Measurements from ENCODE around the gene TBX5.

The TBX5 gene

DNA sequence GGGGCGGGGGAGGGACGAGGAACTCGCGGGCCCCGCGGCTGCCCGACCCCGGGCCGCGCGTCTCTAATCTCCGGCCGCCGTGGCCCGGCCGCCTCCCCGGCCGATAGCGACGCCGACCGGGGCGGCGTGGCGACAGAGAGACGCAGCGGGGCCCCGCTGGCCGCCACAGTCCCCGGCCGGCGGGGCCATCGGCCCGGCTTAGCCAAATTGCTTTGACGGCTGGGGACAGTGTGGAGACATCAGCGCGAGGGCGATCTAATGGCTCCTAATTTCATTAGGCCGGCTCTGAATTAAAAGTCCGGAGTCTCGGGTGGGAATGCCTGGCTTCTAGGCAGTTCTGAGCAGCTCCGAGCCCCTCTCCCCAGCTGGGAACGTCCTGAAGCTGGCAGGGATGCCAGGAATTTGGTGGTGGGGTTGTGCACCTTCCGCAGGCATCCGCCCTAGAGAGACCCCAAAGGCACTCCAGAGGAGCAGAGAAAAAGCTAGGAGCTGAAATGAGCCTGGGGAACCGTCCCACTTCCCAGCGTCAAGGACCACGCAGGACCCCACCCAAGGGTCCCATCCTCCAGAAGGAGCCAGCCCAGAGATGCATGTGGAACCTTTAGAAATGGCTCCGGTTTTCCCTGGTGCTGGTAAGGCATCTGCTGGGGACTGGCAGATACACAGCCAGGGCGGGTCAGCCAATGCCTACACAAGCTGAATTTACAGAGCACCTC is 9.6 kb downstream of the TBX5 start:
- in situ Hi-C loops (cut with MboI; ENCODE audit: low sequenced_read_pairs, unreplicated experiment) = no loop called here
- peak; percentile 8 for DNase-seq (ENCODE audit: low spot score)
- TF ChIP-seq, protein P1, sequence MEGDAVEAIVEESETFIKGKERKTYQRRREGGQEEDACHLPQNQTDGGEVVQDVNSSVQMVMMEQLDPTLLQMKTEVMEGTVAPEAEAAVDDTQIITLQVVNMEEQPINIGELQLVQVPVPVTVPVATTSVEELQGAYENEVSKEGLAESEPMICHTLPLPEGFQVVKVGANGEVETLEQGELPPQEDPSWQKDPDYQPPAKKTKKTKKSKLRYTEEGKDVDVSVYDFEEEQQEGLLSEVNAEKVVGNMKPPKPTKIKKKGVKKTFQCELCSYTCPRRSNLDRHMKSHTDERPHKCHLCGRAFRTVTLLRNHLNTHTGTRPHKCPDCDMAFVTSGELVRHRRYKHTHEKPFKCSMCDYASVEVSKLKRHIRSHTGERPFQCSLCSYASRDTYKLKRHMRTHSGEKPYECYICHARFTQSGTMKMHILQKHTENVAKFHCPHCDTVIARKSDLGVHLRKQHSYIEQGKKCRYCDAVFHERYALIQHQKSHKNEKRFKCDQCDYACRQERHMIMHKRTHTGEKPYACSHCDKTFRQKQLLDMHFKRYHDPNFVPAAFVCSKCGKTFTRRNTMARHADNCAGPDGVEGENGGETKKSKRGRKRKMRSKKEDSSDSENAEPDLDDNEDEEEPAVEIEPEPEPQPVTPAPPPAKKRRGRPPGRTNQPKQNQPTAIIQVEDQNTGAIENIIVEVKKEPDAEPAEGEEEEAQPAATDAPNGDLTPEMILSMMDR (IDR thresholded peaks at IDR 0.05; ENCODE audit: borderline replicate concordance, control extremely low read depth, extremely low read depth, insufficient read depth, missing control alignments) = no peak

DNA sequence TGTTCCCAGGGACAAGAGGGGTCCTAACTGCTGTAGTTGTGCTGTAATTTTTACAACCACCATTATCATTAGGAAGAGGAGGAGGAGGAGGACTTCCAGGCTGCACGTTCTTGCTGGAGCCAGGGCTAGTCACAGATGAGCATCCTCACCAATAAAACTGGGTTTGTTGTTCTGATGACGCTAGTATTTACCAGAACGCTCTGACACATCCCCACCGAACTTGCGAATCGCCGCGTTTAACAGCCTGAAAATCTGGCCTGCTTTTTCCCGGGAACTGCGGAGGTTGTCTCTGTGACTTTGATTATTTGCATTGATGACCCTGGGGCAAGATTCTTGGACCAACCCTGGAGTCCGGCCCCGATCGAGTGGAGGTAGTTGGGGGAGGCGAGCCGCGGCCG is 10.2 kb downstream of the TBX5 start:
- DNase-seq (ENCODE audit: low spot score) = no peak
- TF ChIP-seq, protein P1 (IDR thresholded peaks at IDR 0.05; ENCODE audit: borderline replicate concordance, control extremely low read depth, extremely low read depth, insufficient read depth, missing control alignments) = no peak
- in situ Hi-C loops (cut with MboI; ENCODE audit: low sequenced_read_pairs, unreplicated experiment) = no loop called here

DNA sequence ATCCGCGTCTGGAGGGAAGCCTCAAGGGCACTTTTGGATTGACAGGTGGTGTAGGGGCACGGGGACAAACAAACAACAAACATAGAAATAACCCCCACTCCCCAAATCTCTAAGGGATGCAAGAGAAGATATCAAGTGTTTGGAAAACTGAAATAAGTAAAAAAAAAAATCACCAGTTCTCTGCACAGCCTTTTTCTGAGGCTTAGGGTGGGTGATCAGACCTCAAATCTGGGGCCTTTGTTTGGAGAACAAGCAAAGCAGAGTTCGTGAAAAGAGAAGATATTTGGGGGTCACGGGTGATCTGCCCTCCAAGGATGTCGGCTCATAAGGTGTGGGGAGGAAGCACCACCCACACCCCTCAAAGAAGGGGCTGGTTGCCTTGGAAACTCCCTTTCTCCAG is 10.7 kb downstream of the TBX5 start:
- DNase-seq (ENCODE audit: low spot score) = no peak
- in situ Hi-C loops (cut with MboI; ENCODE audit: low sequenced_read_pairs, unreplicated experiment) = no loop called here
- TF ChIP-seq, protein P1 (IDR thresholded peaks at IDR 0.05; ENCODE audit: borderline replicate concordance, control extremely low read depth, extremely low read depth, insufficient read depth, missing control alignments) = no peak

DNA sequence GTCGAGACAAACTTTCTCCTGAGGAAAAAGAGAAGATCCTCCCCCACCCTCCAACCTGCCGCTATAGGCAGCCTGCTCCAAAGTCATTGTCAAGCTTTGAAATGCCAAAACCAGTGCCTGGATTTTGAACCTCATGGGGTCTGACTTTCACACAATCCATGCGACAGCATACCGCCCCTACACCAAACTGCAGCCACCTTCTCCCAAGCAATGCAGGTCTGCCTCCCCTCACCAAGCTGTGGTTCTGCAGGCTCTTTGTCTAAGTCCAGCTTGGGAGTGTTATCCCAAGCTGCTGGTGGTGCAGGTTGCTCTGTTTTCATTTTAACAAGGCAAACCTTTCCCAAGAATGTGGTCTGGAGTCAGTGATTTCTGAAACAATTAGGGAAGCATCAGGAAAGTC is 12.4 kb downstream of the TBX5 start:
- no peak for DNase-seq (ENCODE audit: low spot score)
- in situ Hi-C loops (cut with MboI; ENCODE audit: low sequenced_read_pairs, unreplicated experiment) = no loop called here
- TF ChIP-seq, protein P1 (IDR thresholded peaks at IDR 0.05; ENCODE audit: borderline replicate concordance, control extremely low read depth, extremely low read depth, insufficient read depth, missing control alignments) = no peak

DNA sequence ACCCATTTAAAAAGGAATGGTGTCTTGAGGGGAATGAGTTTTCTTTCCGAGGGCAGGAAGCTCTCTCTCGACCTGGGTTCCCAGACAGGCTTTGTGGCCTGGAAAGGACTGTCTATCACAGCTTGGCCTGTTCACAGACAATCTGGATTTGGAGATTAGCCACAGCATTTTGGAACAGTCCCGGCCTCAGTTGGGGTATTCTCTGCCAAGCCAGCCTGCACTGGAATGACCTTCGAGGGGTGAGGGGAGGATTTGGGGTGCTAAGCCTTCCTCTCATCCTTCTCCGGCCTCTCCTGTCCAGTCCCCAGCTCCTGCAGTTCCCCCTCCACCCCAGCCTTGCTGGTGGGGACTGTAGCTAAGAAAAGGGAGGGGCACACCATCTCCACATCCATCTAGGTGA is 13.0 kb downstream of the TBX5 start:
- in situ Hi-C loops (cut with MboI; ENCODE audit: low sequenced_read_pairs, unreplicated experiment) = no loop called here
- TF ChIP-seq, protein P1 (IDR thresholded peaks at IDR 0.05; ENCODE audit: borderline replicate concordance, control extremely low read depth, extremely low read depth, insufficient read depth, missing control alignments) = no peak
- no peak for DNase-seq (ENCODE audit: low spot score)

DNA sequence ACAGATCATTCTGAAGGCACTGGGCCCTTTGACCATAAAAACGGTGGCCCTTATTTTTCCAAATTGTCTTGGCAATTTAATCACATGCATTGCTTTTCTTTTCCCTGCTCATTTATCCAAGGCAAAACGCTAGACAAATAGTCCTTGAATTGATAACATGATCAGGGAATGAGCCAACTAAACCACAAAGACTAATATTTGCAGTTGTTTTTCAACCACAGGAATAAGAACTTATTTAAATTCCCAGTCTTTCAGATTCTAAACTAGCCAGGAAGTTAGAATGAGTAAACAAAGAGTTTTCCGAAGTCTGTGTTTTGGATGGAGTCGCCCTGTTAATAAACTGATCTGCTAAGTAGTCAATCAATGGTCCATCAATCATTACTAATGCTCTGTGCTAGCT is 14.9 kb downstream of the TBX5 start:
- DNase-seq (ENCODE audit: low spot score) = no peak
- in situ Hi-C loops (cut with MboI; ENCODE audit: low sequenced_read_pairs, unreplicated experiment) = no loop called here
- TF ChIP-seq, protein P1 (IDR thresholded peaks at IDR 0.05; ENCODE audit: borderline replicate concordance, control extremely low read depth, extremely low read depth, insufficient read depth, missing control alignments) = no peak

Data from GM13976 (cell line).